Fibroblast of lung (primary cell): ENCODE measurements around the gene CACUL1.
"Not testable (repeated sequence)": the region's sequence is repeated elsewhere in the genome, so short reads cannot be mapped to it uniquely, and the experiment has no call there.

Source experiments
- EZH2 ChIP-seq: IDR thresholded peaks from 2 replicates; pipeline ENCODE4 v1.5.1; 2012; ENCODE audit warnings: low read length, control low read depth, mild to moderate bottlenecking; ENCODE audit errors: missing control alignments
- TF ChIP-seq, protein P1 (sequence below), 2 donors: IDR thresholded peaks in 1 of 2; conservative IDR thresholded peaks in 1 of 2; 1 replicate in 1 of 2; 2 replicates in 1 of 2; pipeline ENCODE4 v1.5.1; 2011 to 2012; ENCODE audit warnings: low read length in 2 of 2, control low read depth in 1 of 2, inconsistent platforms in 1 of 2, low read depth in 1 of 2, mild to moderate bottlenecking in 1 of 2

DNA sequence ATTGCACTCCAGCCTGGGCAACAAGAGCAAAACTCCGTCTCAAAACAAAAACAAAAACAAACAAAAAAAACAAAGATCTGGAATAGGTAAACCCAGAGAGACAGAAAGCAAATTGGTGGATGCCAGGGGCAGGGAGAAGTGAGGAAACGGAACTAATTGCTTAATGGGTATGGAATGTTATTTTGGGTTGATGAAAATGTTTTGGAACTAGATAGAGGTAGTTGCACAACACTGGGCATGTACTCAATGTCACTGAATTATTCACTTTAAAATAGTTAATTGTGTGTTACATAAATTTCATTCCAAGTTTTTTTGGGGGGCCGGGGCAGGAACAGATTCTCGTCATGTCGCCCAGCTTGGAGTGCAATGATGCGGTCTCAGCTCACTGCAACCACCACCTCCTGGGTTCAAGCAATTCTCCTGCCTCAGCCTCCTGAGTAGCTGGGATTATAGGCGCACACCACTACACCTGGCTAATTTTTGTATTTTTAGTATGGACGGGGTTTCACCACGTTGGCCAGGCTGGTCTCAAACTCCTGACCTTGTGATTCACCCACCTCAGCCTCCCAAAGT, 10.3 kb downstream of the CACUL1 start:
- TF ChIP-seq, protein P1, sequence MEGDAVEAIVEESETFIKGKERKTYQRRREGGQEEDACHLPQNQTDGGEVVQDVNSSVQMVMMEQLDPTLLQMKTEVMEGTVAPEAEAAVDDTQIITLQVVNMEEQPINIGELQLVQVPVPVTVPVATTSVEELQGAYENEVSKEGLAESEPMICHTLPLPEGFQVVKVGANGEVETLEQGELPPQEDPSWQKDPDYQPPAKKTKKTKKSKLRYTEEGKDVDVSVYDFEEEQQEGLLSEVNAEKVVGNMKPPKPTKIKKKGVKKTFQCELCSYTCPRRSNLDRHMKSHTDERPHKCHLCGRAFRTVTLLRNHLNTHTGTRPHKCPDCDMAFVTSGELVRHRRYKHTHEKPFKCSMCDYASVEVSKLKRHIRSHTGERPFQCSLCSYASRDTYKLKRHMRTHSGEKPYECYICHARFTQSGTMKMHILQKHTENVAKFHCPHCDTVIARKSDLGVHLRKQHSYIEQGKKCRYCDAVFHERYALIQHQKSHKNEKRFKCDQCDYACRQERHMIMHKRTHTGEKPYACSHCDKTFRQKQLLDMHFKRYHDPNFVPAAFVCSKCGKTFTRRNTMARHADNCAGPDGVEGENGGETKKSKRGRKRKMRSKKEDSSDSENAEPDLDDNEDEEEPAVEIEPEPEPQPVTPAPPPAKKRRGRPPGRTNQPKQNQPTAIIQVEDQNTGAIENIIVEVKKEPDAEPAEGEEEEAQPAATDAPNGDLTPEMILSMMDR (conservative IDR thresholded peaks at IDR 0.05 in 1 of 2, IDR thresholded peaks at IDR 0.05 in 1 of 2; ENCODE audit: low read depth in 1 of 2, low read length in 2 of 2), result not testable (repeated sequence)
- TF ChIP-seq EZH2, result not testable (repeated sequence)
